HG03139 (cell line): ENCODE data around the gene KRT39.
"Not testable (repeated sequence)": the region's sequence is repeated elsewhere in the genome, so short reads cannot be mapped to it uniquely, and the experiment has no call there.

Source experiments
- ATAC-seq: cut with Tn5 transposase; IDR thresholded peaks from one replicate; pipeline ENCODE4 v1.9.1; 2021; ENCODE audit not compliant: unreplicated experiment

Gene KRT39

GRCh38 chr17:40942553-40942952, 24.2 kb downstream of the KRT39 start:
- no peak for ATAC-seq

- no peak for ATAC-seq
Observed at GRCh38 chr17:40940266-40940665, 26.5 kb downstream of the KRT39 start.

- no peak for ATAC-seq
Observed at GRCh38 chr17:40938981-40939380, 27.8 kb downstream of the KRT39 start.

GRCh38 chr17:40937384-40937819, 29.3 kb downstream of the KRT39 start, which contains the start of gene KRT23:
TSS of gene KRT23 (minus strand) at chr17:40937646. CDS start at chr17:40936603, 1,043 bp downstream.
- ATAC-seq: no peak

- ATAC-seq: no peak
Observed at GRCh38 chr17:40936976-40937375, 29.8 kb downstream of the KRT39 start.

GRCh38 chr17:40936437-40936971, 30.2 kb downstream of the KRT39 start:
- no peak for ATAC-seq

GRCh38 chr17:40935624-40936023, 31.1 kb downstream of the KRT39 start:
- ATAC-seq: no peak

GRCh38 chr17:40932608-40933007, 34.1 kb downstream of the KRT39 start:
- no peak for ATAC-seq

GRCh38 chr17:40931311-40931710, 35.4 kb downstream of the KRT39 start:
- no peak for ATAC-seq

- no peak for ATAC-seq
Observed at GRCh38 chr17:40926341-40926740, 40.4 kb downstream of the KRT39 start.

GRCh38 chr17:40922239-40922638, 44.5 kb downstream of the KRT39 start:
- ATAC-seq: no peak

GRCh38 chr17:40921026-40921425, 45.7 kb downstream of the KRT39 start:
- no peak for ATAC-seq

GRCh38 chr17:40917116-40917515, 49.6 kb downstream of the KRT39 start:
- not testable (repeated sequence) for ATAC-seq

GRCh38 chr17:40916366-40916765, 50.4 kb downstream of the KRT39 start:
- ATAC-seq: no peak

- ATAC-seq: no peak
Observed at GRCh38 chr17:40915721-40916256, 51.0 kb downstream of the KRT39 start.

- no peak for ATAC-seq
Observed at GRCh38 chr17:40915199-40915661, 51.5 kb downstream of the KRT39 start.

GRCh38 chr17:40914075-40914855, 52.5 kb downstream of the KRT39 start:
- ATAC-seq: no peak

- no peak for ATAC-seq
Observed at GRCh38 chr17:40912486-40913210, 54.1 kb downstream of the KRT39 start.

GRCh38 chr17:40910441-40910841, 56.3 kb downstream of the KRT39 start:
- ATAC-seq: no peak

GRCh38 chr17:40909755-40910154, 57.0 kb downstream of the KRT39 start:
- ATAC-seq: no peak

- ATAC-seq: no peak
Observed at GRCh38 chr17:40909351-40909750, 57.4 kb downstream of the KRT39 start.
